Measurements from ENCODE around the gene UIMC1. TPM values are rescaled to one million over a fixed set of nuclear protein-coding genes. Genes with fewer than 3 reads are reported as not detected.

Gene UIMC1
- total RNA-seq, 4 donors from 2014 or later, result 12.3 to 93.2 (median 50.0) TPM

- Histone ChIP-seq H3K4me1 (no peaks in the 10 kb centered on the region), H3K27ac (no peak overlapping the region), H3K36me3 (no peaks in the 10 kb centered on the region), H3K9me3 (no peaks in the 10 kb centered on the region), H3K4me3 (no peak overlapping the region), H3K27me3 (no peaks in the 10 kb centered on the region)
- DNase-seq, result no peak
- intact Hi-C loops (cut with DNase I; ENCODE audit: low total_unique reads), result no loop called here
- TF ChIP-seq POLR2A (IDR thresholded peaks at IDR 0.05), result no peak
- TF ChIP-seq CTCF (IDR thresholded peaks at IDR 0.05), result no peak
Measured at GRCh38 chr5:176879663-176880361, 126.8 kb downstream of the UIMC1 start.

- no peaks in the 10 kb centered on the region for H3K9me3 ChIP-seq
- no peaks in the 10 kb centered on the region for H3K27me3 ChIP-seq
- intact Hi-C loops (cut with DNase I; ENCODE audit: low total_unique reads), result no loop called here
- no peak overlapping the region for H3K4me3 ChIP-seq
- H3K4me1 ChIP-seq, result no peaks in the 10 kb centered on the region
- TF ChIP-seq CTCF (IDR thresholded peaks at IDR 0.05) (no peak), POLR2A (IDR thresholded peaks at IDR 0.05) (no peak)
- DNase-seq, result no peak
- no peaks in the 10 kb centered on the region for H3K36me3 ChIP-seq
- no peak overlapping the region for H3K27ac ChIP-seq
Measured at GRCh38 chr5:176878906-176879662, 127.5 kb downstream of the UIMC1 start.

GRCh38 chr5:176878463-176878862 lies 128.1 kb downstream of the UIMC1 start:
- intact Hi-C loops (cut with DNase I; ENCODE audit: low total_unique reads), result no loop called here
- no peaks in the 10 kb centered on the region for H3K27me3 ChIP-seq
- DNase-seq, result no peak
- H3K9me3 ChIP-seq, result no peaks in the 10 kb centered on the region
- no peak overlapping the region for H3K4me3 ChIP-seq
- TF ChIP-seq POLR2A (IDR thresholded peaks at IDR 0.05), result no peak
- no peak overlapping the region for H3K27ac ChIP-seq
- H3K36me3 ChIP-seq, result no peaks in the 10 kb centered on the region
- H3K4me1 ChIP-seq, result no peaks in the 10 kb centered on the region

- H3K9me3 ChIP-seq, result no peaks in the 10 kb centered on the region
Measured at GRCh38 chr5:176877793-176878331, 128.7 kb downstream of the UIMC1 start.

More at GRCh38 chr5:176877793-176878331, 128.7 kb downstream of the UIMC1 start:
- DNase-seq, result no peak
- TF ChIP-seq CTCF (IDR thresholded peaks at IDR 0.05) (no peak), POLR2A (IDR thresholded peaks at IDR 0.05) (no peak)
- Histone ChIP-seq H3K4me1 (no peaks in the 10 kb centered on the region), H3K27ac (no peak overlapping the region), H3K27me3 (no peaks in the 10 kb centered on the region), H3K36me3 (no peaks in the 10 kb centered on the region), H3K4me3 (no peak overlapping the region)
- intact Hi-C loops (cut with DNase I; ENCODE audit: low total_unique reads), result no loop called here
